GM18873 (cell line): ENCODE data around the gene DMD.
"Not testable (repeated sequence)": the region's sequence is repeated elsewhere in the genome, so short reads cannot be mapped to it uniquely, and the experiment has no call there.

Experiments
- ATAC-seq: cut with Tn5 transposase; IDR thresholded peaks from one replicate; pipeline ENCODE4 v1.9.1; 2021; ENCODE audit warnings: mild to moderate bottlenecking, moderate library complexity, moderate number of reproducible peaks; ENCODE audit not compliant: unreplicated experiment, low FRiP score

DMD gene

GRCh38 chrX:31661280-31661810 is 1550.0 kb downstream of the DMD start:
- no peak for ATAC-seq

DNA sequence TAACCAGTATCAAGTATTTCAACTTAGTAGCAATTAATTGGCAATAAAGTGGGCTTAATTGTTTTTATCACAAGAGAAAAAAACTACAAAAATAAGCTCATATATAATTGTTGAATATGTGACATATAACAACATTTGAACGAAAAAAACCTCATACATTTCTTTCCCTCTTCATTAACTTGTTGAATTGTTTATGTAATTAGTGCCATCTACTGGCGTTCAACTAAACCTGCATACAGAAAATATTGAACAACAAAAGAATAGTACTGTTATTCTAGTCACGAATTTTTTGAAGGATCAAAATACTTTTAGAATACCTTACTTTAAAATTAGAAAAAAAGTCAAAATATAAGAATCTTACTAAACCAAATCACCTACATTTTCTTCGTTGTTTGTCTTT is 1553.0 kb downstream of the DMD start:
- no peak for ATAC-seq

DNA sequence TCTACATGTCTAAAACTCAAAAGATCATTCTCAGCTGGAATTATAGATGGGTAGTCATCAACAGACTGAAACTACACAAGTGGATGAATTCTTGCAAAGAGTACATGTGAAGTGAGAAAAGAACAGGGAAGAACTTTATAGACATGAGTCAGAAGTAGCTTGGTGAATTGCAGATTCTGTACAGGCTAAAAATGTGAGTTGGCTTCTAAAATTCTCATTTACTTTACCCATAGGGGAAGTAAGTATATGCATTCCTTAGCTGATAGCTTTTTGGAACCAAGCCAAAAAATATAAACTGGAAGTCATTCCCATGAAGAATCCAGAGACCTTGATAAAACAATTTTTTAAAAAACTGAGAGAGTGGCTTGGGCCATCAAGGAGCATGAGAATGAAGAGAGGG is 1555.3 kb downstream of the DMD start:
- ATAC-seq = no peak

GRCh38 chrX:31653422-31653821 is 1557.9 kb downstream of the DMD start:
- no peak for ATAC-seq

GRCh38 chrX:31652650-31653049 is 1558.7 kb downstream of the DMD start:
- ATAC-seq = no peak

GRCh38 chrX:31649201-31649600 is 1562.1 kb downstream of the DMD start:
- ATAC-seq = no peak

DNA sequence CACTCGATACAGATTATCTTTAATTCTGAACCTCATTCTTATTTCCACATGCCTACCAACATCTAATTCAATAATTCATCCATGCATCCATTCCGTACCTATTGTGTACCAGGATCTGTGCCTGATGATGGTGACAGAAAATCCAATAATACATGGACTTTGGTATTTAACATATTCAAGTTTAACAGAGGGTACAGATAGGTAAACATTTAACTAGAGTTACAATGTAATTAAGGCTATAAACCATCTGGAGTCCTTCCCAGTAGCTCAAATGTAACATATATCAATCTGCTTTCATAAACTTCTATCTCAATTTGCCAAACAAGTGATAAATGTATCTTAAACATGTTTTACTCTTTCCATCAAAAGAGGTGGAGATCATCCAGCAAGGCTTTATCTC is 1578.0 kb downstream of the DMD start:
- no peak for ATAC-seq

GRCh38 chrX:31629195-31629594 is 1582.2 kb downstream of the DMD start:
- ATAC-seq = no peak

GRCh38 chrX:31609130-31609529 is 1602.2 kb downstream of the DMD start:
- no peak for ATAC-seq

DNA sequence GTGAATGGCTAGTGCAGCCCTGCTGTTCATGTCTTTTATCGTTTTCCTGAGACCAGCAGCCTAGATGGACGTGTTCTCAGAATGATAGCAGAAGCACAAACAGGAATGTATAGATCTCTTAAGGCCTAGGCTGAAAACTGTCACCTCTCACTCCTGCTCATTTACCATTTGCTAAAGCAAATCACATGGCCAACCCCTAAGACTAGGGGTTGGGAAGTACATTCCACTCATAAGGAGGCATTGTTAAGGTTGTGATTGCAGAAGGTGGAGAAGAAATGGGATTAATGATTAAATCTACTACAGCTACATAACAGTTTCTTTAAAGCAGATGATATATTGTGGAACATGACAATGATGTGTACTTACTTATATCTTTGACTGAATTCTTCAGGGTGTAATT is 1602.7 kb downstream of the DMD start:
- no peak for ATAC-seq

DNA sequence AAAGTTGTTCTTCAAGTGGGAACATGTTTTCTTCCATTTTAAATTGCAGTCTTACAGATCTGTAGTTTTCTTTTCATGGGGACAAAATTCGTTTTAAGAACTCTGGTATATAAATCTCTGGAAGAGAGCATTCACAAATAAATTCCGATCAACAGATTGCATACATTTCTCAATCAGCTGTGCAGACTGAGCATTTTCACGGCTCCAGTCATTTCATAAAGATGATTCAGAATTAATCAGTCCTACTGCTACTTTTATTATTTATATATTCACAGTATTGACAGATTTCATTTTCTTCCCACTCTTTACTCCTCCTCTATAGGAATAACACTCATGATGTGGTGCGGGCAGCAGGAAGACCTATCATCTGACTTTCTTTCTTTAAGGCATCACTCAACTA is 1604.6 kb downstream of the DMD start:
- no peak for ATAC-seq

DNA sequence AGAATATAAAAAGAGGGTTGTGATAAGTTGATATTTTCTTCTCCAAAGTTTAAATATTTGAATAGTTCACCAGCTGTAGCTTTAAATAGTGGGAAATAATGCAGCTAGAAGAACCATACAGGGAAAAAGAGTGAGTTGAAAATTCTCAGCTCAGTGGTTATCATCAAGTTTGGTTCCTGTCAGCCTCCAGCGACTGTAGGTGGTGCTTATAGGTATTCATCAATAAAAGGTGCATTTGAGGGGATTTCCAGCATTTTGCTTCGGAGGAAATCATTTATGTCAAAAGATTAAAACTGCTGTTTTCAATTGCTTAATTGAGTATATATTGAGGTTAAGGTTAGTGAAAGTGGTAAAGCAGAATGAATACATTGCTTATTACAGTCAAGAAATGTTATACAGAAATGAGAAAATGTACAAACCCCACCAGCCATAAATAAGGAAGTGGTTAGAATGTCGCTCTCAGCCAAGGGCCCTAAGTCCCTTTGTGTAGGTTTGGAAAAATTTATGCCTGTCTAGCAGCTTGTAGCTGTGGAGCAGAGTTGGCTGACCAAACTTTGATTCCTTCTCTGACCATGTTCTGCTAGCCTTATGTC is 1606.6 kb downstream of the DMD start:
- ATAC-seq = no peak

- ATAC-seq = no peak
Observed at GRCh38 chrX:31603411-31604120, 1607.8 kb downstream of the DMD start.

- ATAC-seq = no peak
Observed at GRCh38 chrX:31600823-31601222, 1610.5 kb downstream of the DMD start.

- no peak for ATAC-seq
Observed at GRCh38 chrX:31593353-31593752, 1618.0 kb downstream of the DMD start.

GRCh38 chrX:31591355-31591754 is 1620.0 kb downstream of the DMD start:
- no peak for ATAC-seq

DNA sequence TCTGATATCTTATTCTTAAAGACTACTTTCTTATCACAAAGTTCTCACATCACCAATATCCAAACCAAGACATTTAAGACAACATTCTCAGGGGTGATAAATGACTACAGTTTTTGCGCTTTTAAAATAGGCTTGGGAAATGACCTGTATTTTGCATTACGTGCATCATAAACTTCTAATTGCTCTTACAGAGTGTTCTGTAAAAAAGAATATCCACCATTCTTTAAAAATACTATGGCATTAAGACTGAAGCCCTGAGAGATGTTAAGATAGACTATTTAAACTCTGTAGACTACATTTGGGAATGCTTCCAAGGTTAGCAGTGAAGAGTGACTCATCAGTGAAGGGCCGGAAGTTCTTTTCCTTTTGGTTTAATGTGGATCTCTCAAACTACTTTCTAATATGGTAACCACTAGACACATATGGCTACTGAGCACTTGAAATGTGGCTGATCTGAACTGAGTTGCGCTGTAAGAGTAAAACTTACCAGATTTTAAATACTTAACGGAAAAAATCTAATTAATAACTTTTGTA is 1620.7 kb downstream of the DMD start:
- ATAC-seq = no peak

GRCh38 chrX:31589503-31589902 is 1621.8 kb downstream of the DMD start:
- no peak for ATAC-seq

GRCh38 chrX:31588355-31588754 is 1623.0 kb downstream of the DMD start:
- no peak for ATAC-seq

- not testable (repeated sequence) for ATAC-seq
Observed at GRCh38 chrX:31583892-31584291, 1627.5 kb downstream of the DMD start.

GRCh38 chrX:31580726-31581125 is 1630.6 kb downstream of the DMD start:
- ATAC-seq = no peak

DNA sequence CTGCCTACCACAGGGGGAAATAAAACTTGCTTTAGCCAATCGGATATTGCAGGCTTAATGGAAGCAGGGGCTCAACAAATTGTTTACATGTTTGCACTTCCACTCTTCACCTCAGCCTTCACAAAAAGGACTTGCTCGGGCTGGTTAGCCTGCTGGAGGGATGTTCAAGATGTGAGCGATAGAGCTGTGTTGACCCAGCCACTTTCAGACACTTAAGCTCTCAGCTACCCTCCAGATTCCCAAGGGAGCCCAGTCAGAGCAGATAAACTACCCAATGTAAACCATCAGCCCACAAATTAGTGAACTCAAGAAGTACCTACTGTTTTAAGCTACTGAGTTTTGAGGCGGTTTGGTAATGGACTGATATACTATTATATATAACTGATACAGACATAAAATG is 1631.1 kb downstream of the DMD start:
- no peak for ATAC-seq
